Activated CD8-positive, alpha-beta memory T cell treated with anti-CD3 and anti-CD28 coated beads for 1 hour (primary cell): ENCODE measurements around the gene SIGLEC7.
"Not testable (repeated sequence)": the region's sequence is repeated elsewhere in the genome, so short reads cannot be mapped to it uniquely, and the experiment has no call there.

Experiments
- DNase-seq, 2 donors: peaks; one replicate each; pipeline ENCODE4 v3.0.0-alpha.2; 2020; ENCODE audit warnings: low read depth in 1 of 2; ENCODE audit errors: extremely low read depth in 1 of 2

SIGLEC7 gene

GRCh38 chr19:51137792-51138425 lies 4.2 kb upstream of the SIGLEC7 start:
- DNase-seq, result no peak

- no peak for DNase-seq
Measured at GRCh38 chr19:51138549-51138979, 3.5 kb upstream of the SIGLEC7 start.

GRCh38 chr19:51139299-51140014 lies 2.6 kb upstream of the SIGLEC7 start:
- no peak for DNase-seq

- DNase-seq, result no peak
Measured at GRCh38 chr19:51140441-51140840, 1.7 kb upstream of the SIGLEC7 start.

GRCh38 chr19:51141181-51141580 lies 920 bp upstream of the SIGLEC7 start:
- DNase-seq, result no peak

GRCh38 chr19:51142809-51143475 lies 841 bp downstream of the SIGLEC7 start:
- DNase-seq, result not testable (repeated sequence)

- no peak for DNase-seq
Measured at GRCh38 chr19:51143486-51143885, 1.4 kb downstream of the SIGLEC7 start.

GRCh38 chr19:51144482-51145045 lies 2.5 kb downstream of the SIGLEC7 start:
- no peak for DNase-seq

- no peak for DNase-seq
Measured at GRCh38 chr19:51145916-51146493, 3.9 kb downstream of the SIGLEC7 start.

- no peak for DNase-seq
Measured at GRCh38 chr19:51146751-51147150, 4.7 kb downstream of the SIGLEC7 start.

GRCh38 chr19:51147663-51148062 lies 5.6 kb downstream of the SIGLEC7 start:
- DNase-seq, result no peak

GRCh38 chr19:51148580-51148979 lies 6.5 kb downstream of the SIGLEC7 start:
- DNase-seq, result no peak

- DNase-seq, result no peak
Measured at GRCh38 chr19:51150627-51151026, 8.5 kb downstream of the SIGLEC7 start.

GRCh38 chr19:51156710-51157109 lies 14.6 kb downstream of the SIGLEC7 start:
- no peak for DNase-seq

GRCh38 chr19:51157265-51157664 lies 15.2 kb downstream of the SIGLEC7 start:
- no peak for DNase-seq

GRCh38 chr19:51158474-51159129 lies 16.5 kb downstream of the SIGLEC7 start:
- DNase-seq, result peak; percentile 39 to 68

GRCh38 chr19:51159656-51160055 lies 17.6 kb downstream of the SIGLEC7 start:
- no peak for DNase-seq

- no peak for DNase-seq
Measured at GRCh38 chr19:51161266-51161665, 19.2 kb downstream of the SIGLEC7 start.

- no peak for DNase-seq
Measured at GRCh38 chr19:51161867-51162496, 19.9 kb downstream of the SIGLEC7 start.

- no peak for DNase-seq
Measured at GRCh38 chr19:51163257-51163656, 21.2 kb downstream of the SIGLEC7 start.
